Fibroblast of mammary gland (primary cell): ENCODE data around the gene CELSR2.

Source experiments
- DNase-seq: peaks from one replicate; pipeline ENCODE4 v3.0.0-alpha.2; 2010; ENCODE audit warnings: low read depth
- H3K4me3 ChIP-seq: 2 replicates; pipeline ENCODE4 v1.5.1; 2011; ENCODE audit warnings: low read depth, mild to moderate bottlenecking, low read length, moderate library complexity; ENCODE audit not compliant: control insufficient read depth
- CTCF ChIP-seq: conservative IDR thresholded peaks from 2 replicates; pipeline ENCODE4 v1.5.1; 2011; ENCODE audit warnings: low read depth, low read length, inconsistent platforms; ENCODE audit not compliant: control insufficient read depth, insufficient read depth

The CELSR2 gene

GRCh38 chr1:109231066-109231465 lies 18.3 kb upstream of the CELSR2 start:
- no peak for DNase-seq
- no peak overlapping the region for H3K4me3 ChIP-seq
- no peak for TF ChIP-seq CTCF

- H3K4me3 ChIP-seq: no peak overlapping the region
- TF ChIP-seq CTCF: no peak
- no peak for DNase-seq
Measured at GRCh38 chr1:109235137-109235536, 14.2 kb upstream of the CELSR2 start.

GRCh38 chr1:109237512-109237911 lies 11.8 kb upstream of the CELSR2 start:
- DNase-seq: no peak
- no peak for TF ChIP-seq CTCF

GRCh38 chr1:109238382-109238781 lies 11.0 kb upstream of the CELSR2 start:
- no peak overlapping the region for H3K4me3 ChIP-seq
- TF ChIP-seq CTCF: no peak
- DNase-seq: no peak

More at GRCh38 chr1:109237512-109237911, 11.8 kb upstream of the CELSR2 start:
- no peak overlapping the region for H3K4me3 ChIP-seq

GRCh38 chr1:109239047-109239408 lies 10.3 kb upstream of the CELSR2 start:
- no peak for DNase-seq
- no peak overlapping the region for H3K4me3 ChIP-seq
- TF ChIP-seq CTCF: no peak

- peak; percentile 38 for DNase-seq
- peak; percentile 64 for TF ChIP-seq CTCF
- no peak overlapping the region for H3K4me3 ChIP-seq
Measured at GRCh38 chr1:109239409-109240068, 9.8 kb upstream of the CELSR2 start.
